MM.1S (cell line): Measurements from ENCODE around the gene BDNF.

ENCODE experiments used
- DNase-seq: peaks from one replicate; pipeline ENCODE4 v3.0.0-alpha.2; 2015
- H2AFZ ChIP-seq: fragments of 300-600 bp; sonication (generic); 2 replicates; pipeline ENCODE4 v1.6.0; 2016; ENCODE audit warnings: antibody characterized with exemption, low read length
- H3F3A ChIP-seq: fragments of 300-600 bp; sonication (generic); 2 replicates; pipeline ENCODE4 v1.6.1; 2016; ENCODE audit warnings: mild to moderate bottlenecking, antibody characterized with exemption, low read length, moderate library complexity, mixed read lengths; ENCODE audit not compliant: insufficient read depth
- H3K27ac ChIP-seq: fragments of 300-600 bp; sonication (generic); 2 replicates; pipeline ENCODE4 v1.5.1; 2016; ENCODE audit warnings: mild to moderate bottlenecking, low read length
- H3K27me3 ChIP-seq: fragments of 300-600 bp; sonication (generic); replicated peaks from 2 replicates; pipeline ENCODE4 v1.6.0; 2016; ENCODE audit warnings: low read length; ENCODE audit not compliant: insufficient read depth
- H3K36me3 ChIP-seq: fragments of 300-600 bp; sonication (generic); replicated peaks from 2 replicates; pipeline ENCODE4 v1.6.1; 2016; ENCODE audit warnings: mild to moderate bottlenecking, low read length, mixed read lengths; ENCODE audit not compliant: insufficient read depth
- H3K4me1 ChIP-seq: fragments of 300-600 bp; sonication (generic); 2 replicates; pipeline ENCODE4 v1.6.1; 2016; ENCODE audit warnings: low read length, mixed read lengths
- H3K4me2 ChIP-seq: fragments of 300-600 bp; sonication (generic); 2 replicates; pipeline ENCODE4 v1.6.0; 2016; ENCODE audit warnings: low read depth, low read length
- H3K4me3 ChIP-seq: fragments of 300-600 bp; sonication (generic); 2 replicates; pipeline ENCODE4 v1.5.1; 2016; ENCODE audit warnings: low read length, mixed read lengths
- H3K79me2 ChIP-seq: fragments of 300-600 bp; sonication (generic); 2 replicates; pipeline ENCODE4 v1.6.1; 2016; ENCODE audit warnings: mixed run types, low read length, mixed read lengths
- H3K9ac ChIP-seq: fragments of 300-600 bp; sonication (generic); 2 replicates; pipeline ENCODE4 v1.6.1; 2016; ENCODE audit warnings: low read length, mixed read lengths
- H3K9me2 ChIP-seq: fragments of 300-600 bp; sonication (generic); replicated peaks from 2 replicates; pipeline ENCODE4 v1.6.1; 2016; ENCODE audit warnings: mild to moderate bottlenecking, low read length, mixed read lengths; ENCODE audit not compliant: insufficient read depth
- H3K9me3 ChIP-seq: fragments of 300-600 bp; sonication (generic); replicated peaks from 2 replicates; pipeline ENCODE4 v1.6.1; 2016; ENCODE audit warnings: mild to moderate bottlenecking, low read length, mixed read lengths; ENCODE audit not compliant: insufficient read depth
- H4K20me1 ChIP-seq: fragments of 300-600 bp; sonication (generic); 2 replicates; pipeline ENCODE4 v1.6.1; 2016; ENCODE audit warnings: mild to moderate bottlenecking, low read length, moderate library complexity, mixed read lengths; ENCODE audit not compliant: insufficient read depth
- CTCF ChIP-seq: fragments of 300-600 bp; sonication (generic); IDR thresholded peaks from 2 replicates; pipeline ENCODE4 v1.5.1; 2016; ENCODE audit warnings: antibody characterized with exemption, low read length, mixed read lengths
- EZH2 ChIP-seq: fragments of 300-600 bp; sonication (generic); optimal IDR thresholded peaks from 2 replicates; pipeline ENCODE3; 2017; ENCODE audit warnings: low read depth, mild to moderate bottlenecking, antibody characterized with exemption, low read length, mixed read lengths
- EZH2phosphoT487 ChIP-seq: fragments of 300-600 bp; sonication (generic); IDR thresholded peaks from 2 replicates; pipeline ENCODE4 v1.6.1; 2018; ENCODE audit warnings: antibody characterized with exemption, low read length

Gene BDNF

GRCh38 chr11:27611390-27611789, 88.9 kb downstream of the BDNF start:
- H2AFZ ChIP-seq = no peak overlapping the region
- H3K4me2 ChIP-seq = no peak overlapping the region
- no peaks in the 10 kb centered on the region for H3K9me3 ChIP-seq
- TF ChIP-seq EZH2phosphoT487 (no peak), CTCF (no peak), EZH2 (no peak)
- no peak overlapping the region for H3K9ac ChIP-seq
- no peaks in the 10 kb centered on the region for H3K27me3 ChIP-seq
- H3K79me2 ChIP-seq = no peaks in the 10 kb centered on the region
- H3K36me3 ChIP-seq = no peaks in the 10 kb centered on the region
- no peak overlapping the region for H3K27ac ChIP-seq
- H4K20me1 ChIP-seq = no peaks in the 10 kb centered on the region
- no peaks in the 10 kb centered on the region for H3K9me2 ChIP-seq
- no peaks in the 10 kb centered on the region for H3K4me1 ChIP-seq
- H3F3A ChIP-seq = no peaks in the 10 kb centered on the region
- H3K4me3 ChIP-seq = no peak overlapping the region
- no peak for DNase-seq

GRCh38 chr11:27610946-27611345, 89.3 kb downstream of the BDNF start:
- no peaks in the 10 kb centered on the region for H4K20me1 ChIP-seq
- TF ChIP-seq EZH2 = no peak
- TF ChIP-seq EZH2phosphoT487 = no peak
- TF ChIP-seq CTCF = no peak
- DNase-seq = no peak

GRCh38 chr11:27610280-27610679, 90.0 kb downstream of the BDNF start:
- H3K79me2 ChIP-seq = no peaks in the 10 kb centered on the region
- DNase-seq = no peak

More at GRCh38 chr11:27610946-27611345, 89.3 kb downstream of the BDNF start:
- no peak overlapping the region for H3K27ac ChIP-seq
- H3K4me1 ChIP-seq = no peaks in the 10 kb centered on the region
- H3K9me2 ChIP-seq = no peaks in the 10 kb centered on the region
- H3K27me3 ChIP-seq = no peaks in the 10 kb centered on the region
- no peaks in the 10 kb centered on the region for H3K79me2 ChIP-seq
- H2AFZ ChIP-seq = no peak overlapping the region
- H3K4me3 ChIP-seq = no peak overlapping the region
- H3K4me2 ChIP-seq = no peak overlapping the region
- no peaks in the 10 kb centered on the region for H3K36me3 ChIP-seq
- H3F3A ChIP-seq = no peaks in the 10 kb centered on the region
- no peak overlapping the region for H3K9ac ChIP-seq
- H3K9me3 ChIP-seq = no peaks in the 10 kb centered on the region

More at GRCh38 chr11:27610280-27610679, 90.0 kb downstream of the BDNF start:
- no peak overlapping the region for H2AFZ ChIP-seq
- H3K9ac ChIP-seq = no peak overlapping the region
- no peaks in the 10 kb centered on the region for H3K9me3 ChIP-seq
- no peak overlapping the region for H3K4me2 ChIP-seq
- H3K27ac ChIP-seq = no peak overlapping the region
- no peak overlapping the region for H3K4me3 ChIP-seq
- H4K20me1 ChIP-seq = no peaks in the 10 kb centered on the region
- no peaks in the 10 kb centered on the region for H3K9me2 ChIP-seq
- no peaks in the 10 kb centered on the region for H3K36me3 ChIP-seq
- TF ChIP-seq EZH2phosphoT487 (no peak), EZH2 (no peak), CTCF (no peak)
- no peaks in the 10 kb centered on the region for H3K27me3 ChIP-seq
- no peaks in the 10 kb centered on the region for H3K4me1 ChIP-seq
- no peaks in the 10 kb centered on the region for H3F3A ChIP-seq
